GM12865 (cell line): ENCODE results near the gene ADCY3.

Experiments used
- DNase-seq: peaks from one replicate; pipeline ENCODE4 v3.0.0; 2010; ENCODE audit warnings: low read depth
- H3K4me3 ChIP-seq: 2 replicates; pipeline ENCODE4 v1.5.1; 2011; ENCODE audit warnings: mild to moderate bottlenecking, low read depth, low read length, control low read depth
- CTCF ChIP-seq: IDR thresholded peaks from 2 replicates; pipeline ENCODE4 v1.5.1; 2011; ENCODE audit warnings: low read length, control low read depth, low read depth, inconsistent platforms; ENCODE audit not compliant: insufficient read depth; ENCODE audit errors: missing control alignments

Gene ADCY3

GRCh38 chr2:24819442-24820174 lies 100.4 kb downstream of the ADCY3 start:
- no peak for TF ChIP-seq CTCF
- no peak for DNase-seq
- H3K4me3 ChIP-seq: no peak overlapping the region

- H3K4me3 ChIP-seq: no peak overlapping the region
- no peak for TF ChIP-seq CTCF
- DNase-seq: no peak
These were observed 101.3 kb downstream of the ADCY3 start for GRCh38 chr2:24818721-24819167.

- DNase-seq: no peak
- TF ChIP-seq CTCF: no peak
These were observed 103.2 kb downstream of the ADCY3 start for GRCh38 chr2:24816884-24817283.

GRCh38 chr2:24816404-24816803 lies 103.6 kb downstream of the ADCY3 start:
- DNase-seq: no peak
- no peak overlapping the region for H3K4me3 ChIP-seq
- TF ChIP-seq CTCF: no peak

More at GRCh38 chr2:24816884-24817283, 103.2 kb downstream of the ADCY3 start:
- no peak overlapping the region for H3K4me3 ChIP-seq

- no peak for TF ChIP-seq CTCF
- H3K4me3 ChIP-seq: no peak overlapping the region
These were observed 104.9 kb downstream of the ADCY3 start for GRCh38 chr2:24815171-24815570.

GRCh38 chr2:24814516-24814915 lies 105.5 kb downstream of the ADCY3 start:
- H3K4me3 ChIP-seq: no peak overlapping the region
- no peak for TF ChIP-seq CTCF
- no peak for DNase-seq

More at GRCh38 chr2:24815171-24815570, 104.9 kb downstream of the ADCY3 start:
- no peak for DNase-seq

- DNase-seq: no peak
- no peak overlapping the region for H3K4me3 ChIP-seq
- no peak for TF ChIP-seq CTCF
These were observed 106.3 kb downstream of the ADCY3 start for GRCh38 chr2:24813691-24814137.
